GM23338 (cell line): ENCODE data around the gene USP6. TPM values are rescaled to one million over a fixed set of nuclear protein-coding genes. Genes with fewer than 3 reads are reported as not detected.
"Not testable (repeated sequence)": the region's sequence is repeated elsewhere in the genome, so short reads cannot be mapped to it uniquely, and the experiment has no call there.

Experiments
- ATAC-seq: fragments of 200-7000 bp; cut with Tn5 transposase; 3 replicates; pipeline ENCODE4 v1.9.1; 2020
- DNase-seq: peaks from one replicate; pipeline ENCODE4 v3.0.0-alpha.2; 2015; ENCODE audit warnings: low spot score
- H2AFZ ChIP-seq: fragments of 200-600 bp; sonication (generic); 2 replicates; pipeline ENCODE4 v1.8.0; 2016; ENCODE audit warnings: antibody characterized with exemption, mild to moderate bottlenecking, moderate library complexity
- H3F3A ChIP-seq: fragments of 200-600 bp; sonication (generic); replicated peaks from 2 replicates; pipeline ENCODE4 v1.8.0; 2017; ENCODE audit warnings: antibody characterized with exemption, mixed run types, low read depth
- H3K27ac ChIP-seq: fragments of 200-600 bp; sonication (generic); 2 replicates; pipeline ENCODE4 v1.6.1; 2016; ENCODE audit warnings: low read depth
- H3K27me3 ChIP-seq: fragments of 200-600 bp; sonication (generic); 2 replicates; pipeline ENCODE4 v1.8.0; 2016; ENCODE audit warnings: mild to moderate bottlenecking, mixed run types, moderate library complexity; ENCODE audit not compliant: insufficient read depth
- H3K36me3 ChIP-seq: fragments of 200-600 bp; sonication (generic); 2 replicates; pipeline ENCODE4 v1.8.0; 2016; ENCODE audit warnings: mild to moderate bottlenecking; ENCODE audit not compliant: insufficient read depth
- H3K4me1 ChIP-seq: fragments of 200-600 bp; sonication (generic); 2 replicates; pipeline ENCODE4 v1.8.0; 2016; ENCODE audit warnings: mild to moderate bottlenecking, moderate library complexity; ENCODE audit not compliant: insufficient read depth
- H3K4me2 ChIP-seq: fragments of 200-600 bp; sonication (generic); 2 replicates; pipeline ENCODE4 v1.7.1; 2017; ENCODE audit warnings: mixed run types
- H3K4me3 ChIP-seq: fragments of 200-600 bp; sonication (generic); 2 replicates; pipeline ENCODE4 v1.6.1; 2016; ENCODE audit warnings: mixed run types
- H3K79me2 ChIP-seq: fragments of 200-600 bp; sonication (generic); replicated peaks from 2 replicates; pipeline ENCODE4 v1.8.0; 2017; ENCODE audit warnings: mild to moderate bottlenecking; ENCODE audit not compliant: insufficient read depth
- H3K9me2 ChIP-seq: fragments of 200-600 bp; sonication (generic); 2 replicates; pipeline ENCODE4 v1.8.0; 2017; ENCODE audit not compliant: insufficient read depth
- H4K20me1 ChIP-seq: fragments of 200-600 bp; sonication (generic); replicated peaks from 2 replicates; pipeline ENCODE4 v1.8.0; 2017; ENCODE audit warnings: mild to moderate bottlenecking; ENCODE audit not compliant: insufficient read depth
- H3K27ac Mint-ChIP-seq: 2 replicates; pipeline ENCODE4 v1.8.0; 2020; ENCODE audit warnings: inconsistent platforms, mild to moderate bottlenecking, moderate library complexity, mixed read lengths
- H3K27me3 Mint-ChIP-seq: 3 replicates; pipeline ENCODE4 v1.8.0; 2022; ENCODE audit warnings: low read depth, mild to moderate bottlenecking, moderate library complexity, mixed read lengths, inconsistent platforms; ENCODE audit not compliant: insufficient read depth, poor library complexity
- H3K36me3 Mint-ChIP-seq: 3 replicates; pipeline ENCODE4 v1.8.0; 2021; ENCODE audit warnings: low read depth, mild to moderate bottlenecking, inconsistent platforms, moderate library complexity, mixed read lengths
- H3K4me1 Mint-ChIP-seq: 3 replicates; pipeline ENCODE4 v1.8.0; 2020; ENCODE audit warnings: mild to moderate bottlenecking, inconsistent platforms, mixed read lengths
- H3K4me3 Mint-ChIP-seq: 3 replicates; pipeline ENCODE4 v1.8.0; 2021; ENCODE audit warnings: moderate library complexity, mild to moderate bottlenecking, inconsistent platforms, mixed read lengths
- H3K9me3 Mint-ChIP-seq: 3 replicates; pipeline ENCODE4 v1.8.0; 2020; ENCODE audit warnings: moderate library complexity, mild to moderate bottlenecking, inconsistent platforms, mixed read lengths
- ETS1 ChIP-seq: IDR thresholded peaks from 2 replicates; pipeline ENCODE4 v1.6.1; 2016; ENCODE audit warnings: antibody characterized with exemption
- EZH2 ChIP-seq: fragments of 200-600 bp; sonication (generic); IDR thresholded peaks from one replicate; pipeline ENCODE4 v1.8.0; 2017; ENCODE audit warnings: antibody characterized with exemption, mild to moderate bottlenecking, low read depth; ENCODE audit not compliant: unreplicated experiment
- EZH2phosphoT487 ChIP-seq: fragments of 200-600 bp; sonication (generic); IDR thresholded peaks from one replicate; pipeline ENCODE4 v1.8.1; 2018; ENCODE audit warnings: antibody characterized with exemption; ENCODE audit not compliant: unreplicated experiment
- REST ChIP-seq: IDR thresholded peaks from one replicate; pipeline ENCODE4 v1.6.1; 2018; ENCODE audit warnings: antibody characterized with exemption; ENCODE audit not compliant: unreplicated experiment
- STAT1 ChIP-seq: IDR thresholded peaks from one replicate; pipeline ENCODE4 v1.6.1; 2016; ENCODE audit warnings: antibody characterized with exemption; ENCODE audit not compliant: unreplicated experiment
- ZNF114 ChIP-seq: fragments of 250-450 bp; sonication (Bioruptor Pico); IDR thresholded peaks from 2 replicates; pipeline ENCODE4 v1.5.0; 2020; ENCODE audit warnings: mild to moderate bottlenecking, moderate library complexity
- ZNF331 ChIP-seq: fragments of 250-450 bp; sonication (Bioruptor Pico); IDR thresholded peaks from 2 replicates; pipeline ENCODE4 v1.5.0; 2020; ENCODE audit warnings: low read depth, mild to moderate bottlenecking, moderate library complexity
- polyA plus RNA-seq: library from polyadenylated mRNA; unstranded; fragments of >200 nt; fragmentation: Nextera tagmentation; extraction: Ambion mirVana; gene quantifications from 2 replicates; pipeline ENCODE4 v1.2.1, GENCODE V29; 2016
- total RNA-seq: library from RNA; depleted of rRNA; stranded (reverse); fragments of >200 nt; shearing (Covaris generic); gene quantifications from 2 replicates; pipeline ENCODE4 v1.2.3, GENCODE V29; 2014

The USP6 gene
- total and polyA plus RNA-seq, 2 experiments from 2014 or later: 0.94 to 1.3 TPM

GRCh38 chr17:5139458-5139732 lies 23.6 kb downstream of the USP6 start (continued):
- TF ChIP-seq REST: no peak
- TF ChIP-seq EZH2: no peak
- no peak for TF ChIP-seq ZNF331 (CRISPR knock-in tag)
- TF ChIP-seq STAT1: no peak
- no peak for TF ChIP-seq ETS1
- no peak for TF ChIP-seq ZNF114 (CRISPR knock-in tag)
- TF ChIP-seq EZH2phosphoT487: no peak

- H3K27me3 Mint-ChIP-seq, H3K4me1 ChIP-seq, H3K27me3 ChIP-seq, H3K4me1 Mint-ChIP-seq, H4K20me1 ChIP-seq, H3K36me3 Mint-ChIP-seq, DNase-seq, H2AFZ ChIP-seq, H3K36me3 ChIP-seq, H3F3A ChIP-seq, H3K4me3 ChIP-seq, H3K79me2 ChIP-seq, H3K9me2 ChIP-seq, H3K4me2 ChIP-seq, H3K27ac ChIP-seq, H3K4me3 Mint-ChIP-seq, ATAC-seq, H3K9me3 Mint-ChIP-seq, H3K27ac Mint-ChIP-seq: not testable (repeated sequence)
These were observed 27.0 kb downstream of the USP6 start for GRCh38 chr17:5142877-5143276.

- not testable (repeated sequence) for H3K4me2 ChIP-seq, H3K36me3 Mint-ChIP-seq, H3K27ac Mint-ChIP-seq, H3K4me3 Mint-ChIP-seq, H3K4me3 ChIP-seq, H3K4me1 ChIP-seq, DNase-seq, ATAC-seq, H3K9me3 Mint-ChIP-seq, H3F3A ChIP-seq, H2AFZ ChIP-seq, H3K27me3 Mint-ChIP-seq, H4K20me1 ChIP-seq, H3K4me1 Mint-ChIP-seq, H3K36me3 ChIP-seq, H3K9me2 ChIP-seq, H3K27ac ChIP-seq, H3K27me3 ChIP-seq, H3K79me2 ChIP-seq
These were observed 30.3 kb downstream of the USP6 start for GRCh38 chr17:5146122-5146521.

GRCh38 chr17:5160702-5161101 lies 44.9 kb downstream of the USP6 start:
- not testable (repeated sequence) for H3K79me2 ChIP-seq, H3K4me1 Mint-ChIP-seq, H3K36me3 Mint-ChIP-seq, H3K9me3 Mint-ChIP-seq, H3K27ac Mint-ChIP-seq, H3K4me1 ChIP-seq, H3K27me3 ChIP-seq, H2AFZ ChIP-seq, H3K4me2 ChIP-seq, H3K27ac ChIP-seq, ATAC-seq, H3K4me3 Mint-ChIP-seq, H4K20me1 ChIP-seq, H3K27me3 Mint-ChIP-seq, H3K9me2 ChIP-seq, H3K4me3 ChIP-seq, H3F3A ChIP-seq, DNase-seq, H3K36me3 ChIP-seq

DNA sequence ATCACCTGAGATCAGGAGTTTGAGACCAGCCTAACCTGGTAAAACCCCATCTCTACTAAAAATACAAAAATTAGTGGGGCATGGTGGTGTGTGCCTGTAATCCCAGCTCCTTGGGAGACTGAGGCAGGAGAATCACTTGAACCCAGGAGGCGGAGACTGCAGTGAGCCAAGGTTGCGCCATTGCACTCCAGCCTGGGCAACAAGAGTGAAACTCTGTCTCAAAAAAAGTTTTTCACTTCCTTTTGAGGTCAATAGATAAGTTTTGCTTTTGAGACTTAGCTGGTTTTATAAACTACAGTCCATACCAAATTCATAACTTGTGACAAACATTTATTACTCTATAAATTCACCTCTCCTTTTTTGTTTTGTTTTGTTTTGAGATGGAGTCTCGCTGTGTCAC lies 46.0 kb downstream of the USP6 start:
- H3K27ac ChIP-seq, H3K27ac Mint-ChIP-seq, H3K4me1 ChIP-seq, H3F3A ChIP-seq, ATAC-seq, H3K4me3 Mint-ChIP-seq, H3K27me3 Mint-ChIP-seq, H3K79me2 ChIP-seq, H3K36me3 Mint-ChIP-seq, H3K4me2 ChIP-seq, H2AFZ ChIP-seq, DNase-seq, H3K4me1 Mint-ChIP-seq, H3K4me3 ChIP-seq, H3K9me3 Mint-ChIP-seq, H4K20me1 ChIP-seq, H3K9me2 ChIP-seq, H3K27me3 ChIP-seq, H3K36me3 ChIP-seq: not testable (repeated sequence)
